Endothelial cell of umbilical vein (primary cell): ENCODE results near the gene MTFR1L. TPM values are rescaled to one million over a fixed set of nuclear protein-coding genes. Genes with fewer than 3 reads are reported as not detected.

Experiments used
- BruUV-seq: library from RNA; stranded (reverse); fragments of 400-500 nt; replicated peaks from 2 replicates; lab custom pipeline; 2021; lab: Mats Ljungman, UMichigan
- CTCF ChIA-PET: fragments of 300-600, 350-600 bp; sonication (Branson Sonifier 250); formaldehyde crosslinking; loops from one replicate; lab custom pipeline; 2021; ENCODE audit warnings: antibody characterized with exemption, inconsistent platforms; lab: Charles Lee
- POLR2A ChIA-PET: fragments of 300-600, 350-600 bp; sonication (Branson Sonifier 250); formaldehyde crosslinking; loops from one replicate; lab custom pipeline; 2021; ENCODE audit warnings: antibody characterized with exemption, inconsistent platforms; lab: Charles Lee
- DNase-seq: peaks from one replicate; pipeline ENCODE4 v3.0.0-alpha.2; 2011; ENCODE audit warnings: low read depth, low spot score
- FAIRE-seq: peaks from 2 replicates; lab custom pipeline; 2011; peaks lifted over from hg19 to GRCh38; lab: Jason Lieb, UNC
- H2AFZ ChIP-seq: 2 replicates; pipeline ENCODE4 v1.6.0; 2012; ENCODE audit warnings: low read depth, low read length, control low read depth, inconsistent platforms
- H3K27ac ChIP-seq: 2 replicates; pipeline ENCODE4 v1.5.1; 2011; ENCODE audit warnings: low read depth, mild to moderate bottlenecking, control low read depth, low read length, moderate library complexity; ENCODE audit not compliant: insufficient read depth
- H3K27me3 ChIP-seq, 2 experiments: 2 replicates each; pipeline versions ENCODE4 v1.6.0 to v1.6.1; 2011; ENCODE audit warnings: low read length in 2 of 2, mixed read lengths in 1 of 2; ENCODE audit not compliant: control insufficient read depth in 2 of 2, insufficient read depth in 2 of 2
- H3K36me3 ChIP-seq, 2 experiments: 2 replicates in 1 of 2; 3 replicates in 1 of 2; pipeline ENCODE4 v1.5.1; 2011; ENCODE audit warnings: low read length in 2 of 2, mild to moderate bottlenecking in 1 of 2, moderate library complexity in 1 of 2; ENCODE audit not compliant: control insufficient read depth in 2 of 2, insufficient read depth in 2 of 2; ENCODE audit errors: extremely low read depth in 1 of 2
- H3K4me1 ChIP-seq: 3 replicates; pipeline ENCODE4 v1.5.1; 2011; ENCODE audit warnings: mild to moderate bottlenecking, low read length; ENCODE audit not compliant: control insufficient read depth, insufficient read depth; ENCODE audit errors: extremely low read depth
- H3K4me2 ChIP-seq: 2 replicates; pipeline ENCODE4 v1.6.1; 2011; ENCODE audit warnings: low read length, control low read depth, mixed read lengths; ENCODE audit not compliant: insufficient read depth
- H3K4me3 ChIP-seq, 3 experiments: fragments of 200-600 bp in 1 of 3; sonication (generic), shearing (Covaris generic) in 1 of 3; replicated peaks in 1 of 3; 2 replicates each; pipeline ENCODE4 v1.5.1; 2011 to 2016; ENCODE audit warnings: control low read depth in 3 of 3, low read length in 3 of 3, mild to moderate bottlenecking in 2 of 3, inconsistent platforms in 1 of 3, low read depth in 1 of 3, moderate library complexity in 1 of 3; ENCODE audit not compliant: insufficient read depth in 1 of 3
- H3K79me2 ChIP-seq: 2 replicates; pipeline ENCODE4 v1.6.0; 2012; ENCODE audit warnings: low read length, inconsistent platforms; ENCODE audit not compliant: control insufficient read depth, insufficient read depth
- H3K9ac ChIP-seq: replicated peaks from 2 replicates; pipeline ENCODE3; 2011; ENCODE audit warnings: low read length, control low read depth; ENCODE audit not compliant: insufficient read depth; ENCODE audit errors: extremely low read depth
- H3K9me1 ChIP-seq: replicated peaks from 3 replicates; pipeline ENCODE4 v1.6.0; 2011; ENCODE audit warnings: mild to moderate bottlenecking, low read length; ENCODE audit not compliant: control insufficient read depth, insufficient read depth; ENCODE audit errors: extremely low read depth
- H3K9me3 ChIP-seq: replicated peaks from 2 replicates; pipeline ENCODE4 v1.5.1; 2012; ENCODE audit warnings: low read length, inconsistent platforms; ENCODE audit not compliant: control insufficient read depth, insufficient read depth
- H4K20me1 ChIP-seq: replicated peaks from 2 replicates; pipeline ENCODE3; 2011; ENCODE audit warnings: mild to moderate bottlenecking, low read length; ENCODE audit not compliant: control insufficient read depth, insufficient read depth; ENCODE audit errors: extremely low read depth
- EZH2 ChIP-seq: IDR thresholded peaks from 2 replicates; pipeline ENCODE4 v1.6.1; 2012; ENCODE audit warnings: borderline replicate concordance, low read depth, mild to moderate bottlenecking, moderate library complexity, low read length, inconsistent platforms; ENCODE audit not compliant: severe bottlenecking
- FOS ChIP-seq: IDR thresholded peaks from 2 replicates; pipeline ENCODE4 v1.6.1; 2011; ENCODE audit warnings: mild to moderate bottlenecking, low read length, moderate library complexity, borderline replicate concordance; ENCODE audit not compliant: insufficient read depth
- GATA2 ChIP-seq: IDR thresholded peaks from 2 replicates; pipeline ENCODE4 v1.7.0; 2011; ENCODE audit warnings: low read depth, mild to moderate bottlenecking, moderate library complexity, mixed read lengths, low read length; ENCODE audit not compliant: insufficient read length, insufficient read depth
- JUN ChIP-seq: IDR thresholded peaks from 2 replicates; pipeline ENCODE4 v1.6.1; 2011; ENCODE audit warnings: borderline replicate concordance, low read depth; ENCODE audit not compliant: insufficient read length, insufficient read depth
- MAX ChIP-seq: IDR thresholded peaks from 2 replicates; pipeline ENCODE4 v1.6.1; 2011; ENCODE audit not compliant: insufficient read depth, insufficient read length
- MYC ChIP-seq: IDR thresholded peaks from one replicate; pipeline ENCODE4 v1.6.1; 2011; ENCODE audit warnings: mild to moderate bottlenecking, low read depth, low read length
- POLR2A ChIP-seq: IDR thresholded peaks from 2 replicates; pipeline ENCODE4 v1.6.1; 2012; ENCODE audit warnings: low read depth, mild to moderate bottlenecking, control low read depth, low read length
- POLR2AphosphoS5 ChIP-seq: IDR thresholded peaks from 2 replicates; pipeline ENCODE4 v1.6.1; 2012; ENCODE audit warnings: low read depth, mild to moderate bottlenecking, control low read depth, low read length, moderate library complexity; ENCODE audit not compliant: insufficient read depth
- dilution Hi-C: fragments of 300-500 bp; cut with MboI; formaldehyde crosslinking; loops from one replicate; pipeline ENCODE4 v1.15.0; 2019; ENCODE audit warnings: low sequenced_read_pairs; ENCODE audit not compliant: extremely low pct_ligation_motif_present
- intact Hi-C: fragments of 100-400 bp; cut with micrococcal nuclease; formaldehyde crosslinking; loops from one replicate; pipeline ENCODE4 v1.10.0; 2022
- polyA plus RNA-seq, 4 experiments: library from polyadenylated mRNA; depleted of rRNA in 3 of 4; stranded (reverse) in 3 of 4; unstranded in 1 of 4; fragments of >200 nt; gene quantifications; 2 replicates each; pipeline versions ENCODE4 v1.2.1 to v1.2.3, GENCODE V29; 2011 to 2012; ENCODE audit warnings: missing spikeins in 1 of 4
- total RNA-seq: library from RNA; stranded (reverse); gene quantifications from 2 replicates; pipeline ENCODE4 v1.2.3, GENCODE V29; 2021
- TF ChIP-seq, protein P1 (sequence below), 2 donors: IDR thresholded peaks; 1 replicate in 1 of 2; 2 replicates in 1 of 2; pipeline ENCODE4 v1.5.1; 2011; ENCODE audit warnings: low read length in 2 of 2, mild to moderate bottlenecking in 2 of 2, moderate library complexity in 2 of 2, control low read depth in 1 of 2, inconsistent platforms in 1 of 2, low read depth in 1 of 2; ENCODE audit not compliant: insufficient read depth in 1 of 2; ENCODE audit errors: extremely low read depth in 1 of 2

Gene MTFR1L
- total and polyA plus RNA-seq, 2 donors (not counting 3 experiments of a cell fraction or from before 2014, with no cell fraction given) = 34.8 to 45.5 TPM

DNA sequence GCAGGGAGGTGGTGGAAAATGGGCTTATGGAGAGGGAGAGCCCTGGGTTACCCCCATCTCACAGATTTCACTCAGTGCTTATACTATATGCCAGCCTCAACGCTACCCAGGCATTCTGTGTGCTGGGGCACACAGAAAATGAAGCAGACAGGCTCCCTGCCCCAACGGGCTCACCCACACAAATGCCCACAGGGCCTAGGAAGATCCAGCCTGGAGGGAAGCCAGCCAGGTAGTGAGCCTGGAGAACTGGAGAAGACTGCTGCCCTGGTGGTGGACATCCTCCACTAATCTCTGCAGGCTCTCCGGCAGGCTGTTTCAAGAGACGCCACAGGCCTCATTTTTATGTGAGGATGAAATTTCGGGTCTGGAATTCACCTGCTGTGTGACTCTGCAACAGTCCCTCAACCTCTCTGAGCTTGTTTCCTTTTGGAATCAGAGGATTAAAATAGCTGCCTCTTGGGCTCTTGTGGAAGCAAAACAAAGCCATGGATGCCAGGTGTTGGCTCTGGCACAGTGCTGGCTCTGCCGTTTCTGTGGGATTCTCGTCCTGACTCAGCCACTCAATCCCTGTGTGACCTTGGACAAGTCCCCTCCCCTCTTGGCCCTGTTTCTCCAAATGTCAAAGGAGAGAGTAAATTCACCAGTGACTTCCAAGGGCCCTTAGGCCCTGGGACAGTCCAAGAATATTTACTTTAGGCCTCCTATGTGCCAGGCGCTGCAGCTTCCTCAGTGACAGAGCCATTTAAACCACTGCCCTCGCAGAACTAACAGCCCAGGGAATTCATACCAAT lies 52.1 kb downstream of the MTFR1L start:
- Histone ChIP-seq H3K9me1 (no peaks in the 10 kb centered on the region), H3K4me2 (no peak overlapping the region), H3K27ac (no peak overlapping the region), H3K4me1 (peaks cover 16% of the 10 kb centered on the region), H3K9me3 (no peaks in the 10 kb centered on the region), H3K4me3 (no peak overlapping the region), H3K9ac (no peak overlapping the region), H3K79me2 (no peaks in the 10 kb centered on the region), H3K36me3 (no peaks in the 10 kb centered on the region), H3K27me3 (no peaks in the 10 kb centered on the region), H4K20me1 (no peaks in the 10 kb centered on the region), H2AFZ (no peak overlapping the region)
- intact Hi-C loops = no loop called here
- BruUV-seq = no TSS peak
- DNase-seq (no peak), FAIRE-seq (no peak)
- ChIA-PET POLR2A (interaction anchor here (0.7 kb wide), 1 partner anchor 79 kb away, joined by 6 read pairs; no protein-coding TSS in a partner anchor), CTCF (no interaction called here)
- dilution Hi-C loops = no loop called here
- TF ChIP-seq MAX (no peak), JUN (no peak), MYC (no peak), EZH2 (no peak), FOS (no peak), POLR2AphosphoS5 (no peak), POLR2A (no peak), GATA2 (no peak)
- TF ChIP-seq, protein P1, sequence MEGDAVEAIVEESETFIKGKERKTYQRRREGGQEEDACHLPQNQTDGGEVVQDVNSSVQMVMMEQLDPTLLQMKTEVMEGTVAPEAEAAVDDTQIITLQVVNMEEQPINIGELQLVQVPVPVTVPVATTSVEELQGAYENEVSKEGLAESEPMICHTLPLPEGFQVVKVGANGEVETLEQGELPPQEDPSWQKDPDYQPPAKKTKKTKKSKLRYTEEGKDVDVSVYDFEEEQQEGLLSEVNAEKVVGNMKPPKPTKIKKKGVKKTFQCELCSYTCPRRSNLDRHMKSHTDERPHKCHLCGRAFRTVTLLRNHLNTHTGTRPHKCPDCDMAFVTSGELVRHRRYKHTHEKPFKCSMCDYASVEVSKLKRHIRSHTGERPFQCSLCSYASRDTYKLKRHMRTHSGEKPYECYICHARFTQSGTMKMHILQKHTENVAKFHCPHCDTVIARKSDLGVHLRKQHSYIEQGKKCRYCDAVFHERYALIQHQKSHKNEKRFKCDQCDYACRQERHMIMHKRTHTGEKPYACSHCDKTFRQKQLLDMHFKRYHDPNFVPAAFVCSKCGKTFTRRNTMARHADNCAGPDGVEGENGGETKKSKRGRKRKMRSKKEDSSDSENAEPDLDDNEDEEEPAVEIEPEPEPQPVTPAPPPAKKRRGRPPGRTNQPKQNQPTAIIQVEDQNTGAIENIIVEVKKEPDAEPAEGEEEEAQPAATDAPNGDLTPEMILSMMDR (IDR thresholded peaks at IDR 0.05; ENCODE audit: extremely low read depth in 1 of 2, insufficient read depth in 1 of 2, low read depth in 1 of 2, low read length in 2 of 2) = no peak
